BE2C (cell line): Measurements from ENCODE around the gene HSD3B7. TPM values are rescaled to one million over a fixed set of nuclear protein-coding genes. Genes with fewer than 3 reads are reported as not detected.
A peak's percentile ranks its signal among the peaks of the same experiment; 100 is the strongest.
"Not testable (repeated sequence)": the region's sequence is repeated elsewhere in the genome, so short reads cannot be mapped to it uniquely, and the experiment has no call there.

ENCODE experiments used
- DNase-seq: peaks from one replicate; pipeline ENCODE4 v3.0.0-alpha.2; 2020
- H3K27me3 ChIP-seq: fragments of 250-450 bp; sonication (Bioruptor Pico); 2 replicates; pipeline ENCODE4 v1.5.1; 2020; ENCODE audit warnings: mild to moderate bottlenecking
- H3K36me3 ChIP-seq: fragments of 250-450 bp; sonication (Bioruptor Pico); 2 replicates; pipeline ENCODE4 v1.5.1; 2020; ENCODE audit warnings: mild to moderate bottlenecking
- H3K4me1 ChIP-seq: fragments of 250-450 bp; sonication (Bioruptor Pico); 2 replicates; pipeline ENCODE4 v1.5.1; 2020
- H3K4me3 ChIP-seq: 2 replicates; pipeline ENCODE4 v1.5.1; 2011; ENCODE audit warnings: low read depth, low read length
- H3K9me3 ChIP-seq: fragments of 250-450 bp; sonication (Bioruptor Pico); 2 replicates; pipeline ENCODE4 v1.5.1; 2020
- CTCF ChIP-seq: IDR thresholded peaks from 2 replicates; pipeline ENCODE4 v1.5.1; 2012; ENCODE audit warnings: mild to moderate bottlenecking, low read depth, low read length
- polyA plus RNA-seq: library from polyadenylated mRNA; unstranded; fragments of >200 nt; gene quantifications from one replicate; pipeline ENCODE4 v1.2.1, GENCODE V29; 2012; ENCODE audit warnings: low read depth, missing spikeins; ENCODE audit not compliant: insufficient read length, insufficient read depth

HSD3B7 gene
- 1.3 TPM for polyA plus RNA-seq

GRCh38 chr16:30984669-30985400 is at the start of gene HSD3B7:
HSD3B7 (plus strand) TSS chr16:30985207; CDS start chr16:30985659, 452 bp downstream.
- Histone ChIP-seq H3K27me3 (no peaks in the 10 kb centered on the region), H3K9me3 (no peaks in the 10 kb centered on the region), H3K4me3 (no peak within 1 kb of the TSS), H3K4me1 (no peaks in the 10 kb centered on the region), H3K36me3 (peaks cover 29% of the 10 kb centered on the region)
- peak; percentile 92 for TF ChIP-seq CTCF
- peak; percentile 93 for DNase-seq

- H3K4me1 ChIP-seq = peaks cover 5% of the 10 kb centered on the region
- H3K27me3 ChIP-seq = no peaks in the 10 kb centered on the region
- H3K9me3 ChIP-seq = no peaks in the 10 kb centered on the region
- H3K36me3 ChIP-seq = peaks cover 6% of the 10 kb centered on the region
- no peak for DNase-seq
- H3K4me3 ChIP-seq = no peak overlapping the region
- no peak for TF ChIP-seq CTCF
These were observed 47.3 kb upstream of the HSD3B7 start for GRCh38 chr16:30937692-30938091.

DNA sequence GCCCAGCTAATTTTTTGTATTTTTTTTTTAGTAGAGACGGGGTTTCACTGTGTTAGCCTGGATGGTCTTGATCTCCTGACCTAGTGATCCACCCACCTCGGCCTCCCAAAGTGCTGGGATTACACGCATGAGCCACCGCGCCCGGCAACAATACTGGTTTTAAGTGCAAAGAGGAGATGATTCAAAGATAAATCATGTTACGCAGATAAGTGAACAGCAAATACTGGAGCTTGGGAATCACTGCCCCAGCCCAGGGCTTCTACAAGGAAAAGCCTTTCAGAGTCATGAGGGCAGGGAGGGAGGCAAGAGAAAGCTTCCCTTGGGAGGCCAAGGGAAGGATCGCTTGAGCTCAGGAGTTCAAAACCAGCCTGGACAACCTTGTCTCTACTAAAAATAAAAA is 45.4 kb upstream of the HSD3B7 start:
- H3K9me3 ChIP-seq, DNase-seq, H3K4me1 ChIP-seq, H3K4me3 ChIP-seq, H3K27me3 ChIP-seq: not testable (repeated sequence)
- peaks cover 15% of the 10 kb centered on the region for H3K36me3 ChIP-seq

DNA sequence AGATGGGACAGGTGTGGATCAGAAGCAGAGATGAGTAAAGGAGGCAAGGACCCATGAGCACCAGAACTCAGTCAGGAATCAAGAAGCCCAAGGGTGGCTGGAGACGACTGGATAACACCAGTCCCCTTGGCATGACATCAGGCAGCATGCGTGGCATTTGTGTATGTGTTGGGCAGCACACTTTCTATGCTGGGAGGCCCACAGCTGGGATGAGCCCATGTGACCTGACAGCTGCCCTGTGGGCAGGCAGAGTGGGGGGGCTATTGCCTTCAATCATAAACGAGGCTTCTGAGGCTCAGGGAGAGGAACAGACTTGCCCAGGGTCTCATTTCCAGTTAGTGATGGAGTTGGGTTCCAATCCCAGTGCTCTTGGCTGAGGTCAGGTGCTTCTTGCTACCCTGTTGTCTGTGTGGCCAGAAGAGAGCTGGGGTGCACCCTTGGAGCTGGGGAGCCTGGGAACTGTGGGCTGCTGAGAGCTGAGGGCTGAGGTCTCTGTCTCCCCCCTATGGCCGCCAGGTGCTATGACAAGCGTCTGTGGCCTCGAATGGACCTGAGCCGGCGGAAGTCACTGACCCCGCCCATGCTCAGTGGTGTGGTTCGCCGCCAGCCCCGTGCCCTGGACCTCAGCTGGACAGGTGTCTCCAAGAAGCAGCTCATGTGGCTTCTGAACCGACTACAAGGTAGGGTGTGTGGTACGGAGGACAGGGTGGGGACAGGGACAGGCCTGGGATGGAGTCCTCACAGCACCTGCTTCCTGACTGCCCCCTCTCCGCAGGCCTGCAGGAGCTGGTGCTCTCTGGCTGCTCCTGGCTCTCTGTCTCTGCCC is 43.2 kb upstream of the HSD3B7 start:
- TF ChIP-seq CTCF = peak; percentile 94
- Histone ChIP-seq H3K27me3 (no peaks in the 10 kb centered on the region), H3K9me3 (no peaks in the 10 kb centered on the region), H3K36me3 (peaks cover 16% of the 10 kb centered on the region), H3K4me1 (peaks cover 5% of the 10 kb centered on the region), H3K4me3 (no peak overlapping the region)
- peak; percentile 78 for DNase-seq

GRCh38 chr16:30942426-30942806 is 42.6 kb upstream of the HSD3B7 start:
- peaks cover 16% of the 10 kb centered on the region for H3K36me3 ChIP-seq

DNA sequence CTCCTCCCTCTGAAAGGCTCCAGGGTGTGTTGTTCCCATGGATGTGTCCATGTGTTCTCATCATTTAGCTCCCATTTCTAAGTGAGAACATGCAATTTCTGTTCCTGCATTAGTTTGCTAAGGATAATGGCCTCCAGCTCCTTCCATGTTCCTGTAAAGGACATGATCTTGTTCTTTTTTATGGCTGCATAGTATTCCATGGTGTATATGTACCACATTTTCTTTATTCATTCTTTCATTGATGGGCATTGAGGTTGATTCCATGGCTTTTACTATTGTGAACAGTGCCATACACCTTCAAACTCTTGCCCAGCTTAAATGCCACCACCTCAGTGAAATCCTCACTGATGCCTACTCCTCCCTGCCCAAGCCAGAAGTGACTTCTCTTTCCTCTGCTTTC is 40.7 kb upstream of the HSD3B7 start:
- no peak for DNase-seq
- no peaks in the 10 kb centered on the region for H3K27me3 ChIP-seq
- H3K4me3 ChIP-seq = no peak overlapping the region
- TF ChIP-seq CTCF = no peak
- no peaks in the 10 kb centered on the region for H3K9me3 ChIP-seq
- peaks cover 16% of the 10 kb centered on the region for H3K36me3 ChIP-seq
- peaks cover 9% of the 10 kb centered on the region for H3K4me1 ChIP-seq

More at GRCh38 chr16:30942426-30942806, 42.6 kb upstream of the HSD3B7 start:
- Histone ChIP-seq H3K9me3 (no peaks in the 10 kb centered on the region), H3K4me1 (peaks cover 5% of the 10 kb centered on the region), H3K4me3 (no peak overlapping the region), H3K27me3 (no peaks in the 10 kb centered on the region)
- TF ChIP-seq CTCF = no peak
- DNase-seq = no peak
